OCI-LY7 (cell line): Measurements from ENCODE around the gene CEP170.
"Not testable (repeated sequence)": the region's sequence is repeated elsewhere in the genome, so short reads cannot be mapped to it uniquely, and the experiment has no call there.

Experiments
- CTCF ChIP-seq: fragments of 200-600 bp; sonication (generic); conservative IDR thresholded peaks from 2 replicates; pipeline ENCODE4 v1.5.1; 2014; ENCODE audit warnings: mild to moderate bottlenecking, antibody characterized with exemption, low read length, moderate library complexity, mixed read lengths
- EZH2phosphoT487 ChIP-seq: fragments of 200-600 bp; sonication (generic); IDR thresholded peaks from 2 replicates; pipeline ENCODE4 v1.6.1; 2018; ENCODE audit warnings: low read depth, borderline replicate concordance, mild to moderate bottlenecking, mixed run types, antibody characterized with exemption, low read length, moderate library complexity, mixed read lengths

- not testable (repeated sequence) for TF ChIP-seq CTCF, EZH2phosphoT487
Measured at GRCh38 chr1:243104452-243104851, 150.6 kb downstream of the CEP170 start.
